HepG2 (cell line): ENCODE data around the gene TEX35. TPM values are rescaled to one million over a fixed set of nuclear protein-coding genes. Genes with fewer than 3 reads are reported as not detected.

Experiments
- ATAC-seq: fragments of 200-7000 bp; cut with Tn5 transposase; 3 replicates; pipeline ENCODE4 v1.9.1; 2020; ENCODE audit warnings: mild to moderate bottlenecking, moderate library complexity
- BruUV-seq: library from RNA; stranded (reverse); fragments of 400-500 nt; replicated peaks from 2 replicates; lab custom pipeline; 2021; lab: Mats Ljungman, UMichigan
- CTCF ChIA-PET: fragments of 300-600 bp; formaldehyde crosslinking; extraction: SDS; loops from one replicate; lab custom pipeline; 2021; ENCODE audit warnings: low total read pairs, inconsistent platforms, low intra/inter-chr PET ratio; lab: Yijun Ruan, JAX
- POLR2A ChIA-PET: fragments of 350-600 bp; sonication (Branson Sonifier 250); formaldehyde crosslinking; loops from one replicate; lab custom pipeline; 2020; ENCODE audit warnings: antibody characterized with exemption, inconsistent platforms; lab: Yijun Ruan, JAX
- DNase-seq: peaks from one replicate; pipeline ENCODE4 v3.0.0-alpha.2; 2015; ENCODE audit warnings: low spot score
- FAIRE-seq: peaks from 3 replicates; lab custom pipeline; 2011; peaks lifted over from hg19 to GRCh38; lab: Jason Lieb, UNC
- H2AFZ ChIP-seq: one replicate; pipeline ENCODE4 v1.6.1; 2011; ENCODE audit warnings: low read length, inconsistent platforms
- H3K27ac ChIP-seq: fragments of 300-600 bp; 3 replicates; pipeline ENCODE4 v1.8.0; 2011; ENCODE audit warnings: mixed run types, mild to moderate bottlenecking, mixed read lengths, low read length, inconsistent platforms; ENCODE audit not compliant: insufficient read depth; ENCODE audit errors: extremely low read length
- H3K27me3 ChIP-seq, 2 experiments: fragments of 200-600 bp in 1 of 2; 2 replicates in 1 of 2; 3 replicates in 1 of 2; pipeline versions ENCODE4 v1.6.0 to v1.8.0; 2011; ENCODE audit warnings: low read length in 2 of 2, mild to moderate bottlenecking in 2 of 2, moderate library complexity in 2 of 2, inconsistent platforms in 1 of 2; ENCODE audit not compliant: insufficient read depth in 2 of 2, control insufficient read depth in 1 of 2
- H3K36me3 ChIP-seq, 2 experiments: fragments of 200-600 bp in 1 of 2; replicated peaks in 1 of 2; 2 replicates in 1 of 2; 3 replicates in 1 of 2; pipeline versions ENCODE4 v1.5.1 to v1.8.0; 2011; ENCODE audit warnings: low read length in 2 of 2, inconsistent platforms in 1 of 2; ENCODE audit not compliant: insufficient read depth in 2 of 2, control insufficient read depth in 1 of 2
- H3K4me1 ChIP-seq: 2 replicates; pipeline ENCODE4 v1.5.1; 2012; ENCODE audit warnings: low read length, inconsistent platforms; ENCODE audit not compliant: insufficient read depth
- H3K4me2 ChIP-seq: 2 replicates; pipeline ENCODE4 v1.6.0; 2011; ENCODE audit warnings: low read depth, low read length, inconsistent platforms
- H3K4me3 ChIP-seq, 3 experiments: fragments of 200-600 bp in 1 of 3; sonication (generic), shearing (Covaris generic) in 1 of 3; replicated peaks in 1 of 3; 2 replicates each; pipeline ENCODE4 v1.5.1; 2011 to 2016; ENCODE audit warnings: low read length in 3 of 3, inconsistent platforms in 2 of 3, low read depth in 2 of 3, mild to moderate bottlenecking in 2 of 3, control low read depth in 1 of 3, mixed read lengths in 1 of 3; ENCODE audit not compliant: insufficient read depth in 1 of 3
- H3K79me2 ChIP-seq: one replicate; pipeline ENCODE4 v1.6.1; 2011; ENCODE audit warnings: low read length, inconsistent platforms; ENCODE audit not compliant: insufficient read depth
- H3K9ac ChIP-seq: 2 replicates; pipeline ENCODE4 v1.6.0; 2011; ENCODE audit warnings: mild to moderate bottlenecking, low read depth, low read length, inconsistent platforms; ENCODE audit not compliant: insufficient read depth
- H3K9me3 ChIP-seq: 2 replicates; pipeline ENCODE4 v1.5.1; 2012; ENCODE audit warnings: mild to moderate bottlenecking, low read length
- H4K20me1 ChIP-seq: 2 replicates; pipeline ENCODE4 v1.6.0; 2011; ENCODE audit warnings: inconsistent platforms, mild to moderate bottlenecking, low read length, moderate library complexity; ENCODE audit not compliant: insufficient read depth
- GABPB1 ChIP-seq: IDR thresholded peaks from 2 replicates; pipeline ENCODE4 v1.6.1; 2016; ENCODE audit warnings: mild to moderate bottlenecking, missing genetic modification reagents, moderate library complexity, missing compliant biosample characterization
- GPBP1L1 ChIP-seq: sonication (generic); formaldehyde crosslinking; IDR thresholded peaks from 2 replicates; pipeline ENCODE4 v1.5.0; 2020; ENCODE audit warnings: mild to moderate bottlenecking, missing genetic modification reagents
- IRF9 ChIP-seq: sonication (generic); formaldehyde crosslinking; IDR thresholded peaks from 2 replicates; pipeline ENCODE4 v1.8.0; 2022; ENCODE audit warnings: missing genetic modification reagents, mild to moderate bottlenecking, borderline replicate concordance
- JUNB ChIP-seq: sonication (generic); formaldehyde crosslinking; IDR thresholded peaks from 2 replicates; pipeline ENCODE4 v1.8.0; 2022; ENCODE audit warnings: missing genetic modification reagents, mild to moderate bottlenecking, borderline replicate concordance
- PRDM15 ChIP-seq: sonication (generic); formaldehyde crosslinking; IDR thresholded peaks from 2 replicates; pipeline ENCODE4 v1.4.0; 2020; ENCODE audit warnings: missing genetic modification reagents
- SATB2 ChIP-seq: sonication (generic); formaldehyde crosslinking; IDR thresholded peaks from 2 replicates; pipeline ENCODE4 v1.5.0; 2020; ENCODE audit warnings: missing genetic modification reagents
- TOE1 ChIP-seq: sonication (generic); formaldehyde crosslinking; IDR thresholded peaks from 2 replicates; pipeline ENCODE4 v1.4.0; 2020; ENCODE audit warnings: mild to moderate bottlenecking, missing genetic modification reagents
- ZKSCAN5 ChIP-seq: sonication (generic); formaldehyde crosslinking; IDR thresholded peaks from 2 replicates; pipeline ENCODE4 v1.5.1; 2020; ENCODE audit warnings: mild to moderate bottlenecking, missing genetic modification reagents
- ZNF761 ChIP-seq: sonication (generic); formaldehyde crosslinking; conservative IDR thresholded peaks from 2 replicates; pipeline ENCODE4 v1.4.0; 2020; ENCODE audit warnings: mild to moderate bottlenecking, missing genetic modification reagents
- WGBS: methylation state at CpG from one replicate; pipeline ENCODE4 v1.1.6; 2017; ENCODE audit warnings: low lambda C conversion rate; 5-methylcytosine and 5-hydroxymethylcytosine counted together
- in situ Hi-C: cut with HindIII; loops from 2 replicates; pipeline ENCODE4 v1.10.0; 2017; ENCODE audit warnings: low pct_unique_long_range_greater_than_20kb; ENCODE audit not compliant: extremely low pct_ligation_motif_present
- intact Hi-C: fragments of 100-400 bp; cut with micrococcal nuclease; formaldehyde crosslinking; loops from one replicate; pipeline ENCODE4 v1.10.0; 2022; ENCODE audit not compliant: unreplicated experiment
- polyA plus RNA-seq, 8 experiments: library from polyadenylated mRNA; depleted of rRNA in 3 of 8; stranded (reverse) in 7 of 8; unstranded in 1 of 8; fragments of >200 nt; fragmentation: Illumina TruSeq in 4 of 8; extraction: Trizol in 4 of 8; gene quantifications; 2 replicates each; pipeline versions ENCODE4 v1.2.1 to v1.2.3, GENCODE V29; 2011 to 2016; ENCODE audit warnings: low read depth in 4 of 8, missing spikeins in 1 of 8, mixed read lengths in 1 of 8; ENCODE audit not compliant: insufficient read depth in 1 of 8
- total RNA-seq, 5 experiments: library from RNA; depleted of rRNA; stranded (reverse); fragments of >200 nt; fragmentation: Illumina TruSeq; extraction: Trizol; gene quantifications; 2 replicates each; pipeline ENCODE4 v1.2.3, GENCODE V29; 2016; ENCODE audit warnings: low read depth in 1 of 5

TEX35 gene
- total and polyA plus RNA-seq, 2 of the 13 experiments (the other 11 are each of a cell fraction or from before 2014, with no cell fraction given): not detected

GRCh38 chr1:178489399-178489798, 23.5 kb upstream of the TEX35 start:
- ATAC-seq: no peak
- 35% methylated on average over 4 of the region's 4 CpGs for WGBS
- POLR2A ChIA-PET: no interaction called here
- intact Hi-C loops: no loop called here
- Histone ChIP-seq H3K4me3 (no peak overlapping the region), H3K27ac (no peak overlapping the region), H3K4me1 (peaks cover 13% of the 10 kb centered on the region), H3K27me3 (peaks cover 6 to 29% of the 10 kb centered on the region in 2 experiments; a peak in 4 of 5 replicates), H2AFZ (no peak overlapping the region), H4K20me1 (no peaks in the 10 kb centered on the region)
- no TSS peak for BruUV-seq
- no peak for TF ChIP-seq TOE1 (CRISPR knock-in tag)
- no peak for TF ChIP-seq GPBP1L1 (CRISPR knock-in tag)
- no peak for TF ChIP-seq ZNF761 (CRISPR knock-in tag)
- no peak for TF ChIP-seq GABPB1 (CRISPR knock-in tag)
- TF ChIP-seq IRF9 (CRISPR knock-in tag): no peak
- TF ChIP-seq PRDM15 (CRISPR knock-in tag): peak; percentile 54; the same call in 1 of the 2 replicates
- no peak for TF ChIP-seq ZKSCAN5 (CRISPR knock-in tag)
- no peak for TF ChIP-seq JUNB (CRISPR knock-in tag)
- TF ChIP-seq SATB2 (CRISPR knock-in tag): no peak
- TF ChIP-seq, all 625 proteins: peak for 1
- Histone ChIP-seq H3K9ac (no peak overlapping the region), H3K4me2 (no peak overlapping the region), H3K36me3 (no peaks in the 10 kb centered on the region), H3K79me2 (no peaks in the 10 kb centered on the region), H3K9me3 (no peaks in the 10 kb centered on the region)
- no peak for DNase-seq
- no peak for FAIRE-seq
- CTCF ChIA-PET: no interaction called here
- in situ Hi-C loops: no loop called here
